Mesenteric fat pad (tissue), 1 donor: ENCODE data around the gene DYNC1LI1. TPM values are rescaled to one million over a fixed set of nuclear protein-coding genes. Genes with fewer than 3 reads are reported as not detected.

Experiments
- DNase-seq: peaks from one replicate; pipeline ENCODE4 v3.0.0-alpha.2; 2020; ENCODE audit warnings: low spot score
- microRNA-seq: library from miRNA; unstranded; fragments of <30 nt; microRNA quantifications from one replicate; pipeline ENCODE4 v1.2.0, GENCODE V29; 2020; ENCODE audit warnings: borderline number of aligned reads
- total RNA-seq: library from RNA; stranded (reverse); fragmentation: NEBNext Ultra II Directional; extraction: Animal tissue kit (Norgen Biotek cat#: 25700); gene quantifications from one replicate; pipeline ENCODE4 v1.2.1, GENCODE V29; 2021
- donor health status: DM: yes; HTN: yes; CAD: no.

Gene DYNC1LI1
- total RNA-seq, 1 donor from 2014 or later = 29.2 TPM

GRCh38 chr3:32493437-32494414 is 76.9 kb downstream of the DYNC1LI1 start:
- DNase-seq = no peak

GRCh38 chr3:32492684-32493436 is 77.8 kb downstream of the DYNC1LI1 start:
- no peak for DNase-seq

GRCh38 chr3:32488474-32489008 is 82.1 kb downstream of the DYNC1LI1 start:
- no peak for DNase-seq

GRCh38 chr3:32487781-32488473 is 82.7 kb downstream of the DYNC1LI1 start:
- no peak for DNase-seq

GRCh38 chr3:32484436-32484835 is 86.2 kb downstream of the DYNC1LI1 start:
- no peak for DNase-seq

GRCh38 chr3:32483772-32484171 is 86.9 kb downstream of the DYNC1LI1 start:
- DNase-seq = no peak

GRCh38 chr3:32482693-32483092 is 88.0 kb downstream of the DYNC1LI1 start:
- no peak for DNase-seq

GRCh38 chr3:32481791-32482631 is 88.6 kb downstream of the DYNC1LI1 start:
- DNase-seq = no peak

GRCh38 chr3:32480604-32481003 is 90.1 kb downstream of the DYNC1LI1 start:
- DNase-seq = no peak

Small RNA genes within 50 kb of the gene (microRNA-seq; reads per million reads assigned to microRNA genes)
- not detected for gene MIR548AY

Other genes starting within 250 kb of the DYNC1LI1 start
- gene CMTM7, start 179.0 kb downstream of the DYNC1LI1 start, total RNA-seq = 33.8 TPM
- 52.4 TPM for gene CMTM6, start 68.0 kb downstream of the DYNC1LI1 start, total RNA-seq
- gene CNOT10, start 114.3 kb upstream of the DYNC1LI1 start, total RNA-seq = 26.0 TPM
- not detected for gene TRIM71, start 247.1 kb upstream of the DYNC1LI1 start, total RNA-seq